DOHH2 (cell line): Measurements from ENCODE around the gene SPEM2.

Experiments used
- CTCF ChIP-seq: fragments of 200-600 bp; sonication (generic); IDR thresholded peaks from one replicate; pipeline ENCODE4 v1.5.1; 2014; ENCODE audit warnings: antibody characterized with exemption, mild to moderate bottlenecking, low read depth, low read length; ENCODE audit not compliant: poor library complexity, severe bottlenecking
- EZH2phosphoT487 ChIP-seq: fragments of 200-600 bp; sonication (generic); IDR thresholded peaks from 2 replicates; pipeline ENCODE4 v1.6.1; 2017; ENCODE audit warnings: borderline replicate concordance, mild to moderate bottlenecking, antibody characterized with exemption, low read length, moderate library complexity, mixed read lengths

GRCh38 chr17:7416323-7416722, 9.1 kb upstream of the SPEM2 start:
- TF ChIP-seq CTCF = no peak
- no peak for TF ChIP-seq EZH2phosphoT487
